GM18951 (cell line): Measurements from ENCODE around the gene CFAP100.

Experiments used
- POLR2A ChIP-seq: IDR thresholded peaks from 4 replicates; pipeline ENCODE4 v1.6.1; 2011; ENCODE audit warnings: mild to moderate bottlenecking; ENCODE audit not compliant: insufficient read length, insufficient read depth; ENCODE audit errors: extremely low read depth
- in situ Hi-C: fragments of 300-500 bp; cut with MboI; formaldehyde crosslinking; loops from one replicate; pipeline ENCODE4 v1.12.0; 2022; ENCODE audit warnings: low sequenced_read_pairs, mixed read lengths, inconsistent platforms; ENCODE audit not compliant: unreplicated experiment

Gene CFAP100

DNA sequence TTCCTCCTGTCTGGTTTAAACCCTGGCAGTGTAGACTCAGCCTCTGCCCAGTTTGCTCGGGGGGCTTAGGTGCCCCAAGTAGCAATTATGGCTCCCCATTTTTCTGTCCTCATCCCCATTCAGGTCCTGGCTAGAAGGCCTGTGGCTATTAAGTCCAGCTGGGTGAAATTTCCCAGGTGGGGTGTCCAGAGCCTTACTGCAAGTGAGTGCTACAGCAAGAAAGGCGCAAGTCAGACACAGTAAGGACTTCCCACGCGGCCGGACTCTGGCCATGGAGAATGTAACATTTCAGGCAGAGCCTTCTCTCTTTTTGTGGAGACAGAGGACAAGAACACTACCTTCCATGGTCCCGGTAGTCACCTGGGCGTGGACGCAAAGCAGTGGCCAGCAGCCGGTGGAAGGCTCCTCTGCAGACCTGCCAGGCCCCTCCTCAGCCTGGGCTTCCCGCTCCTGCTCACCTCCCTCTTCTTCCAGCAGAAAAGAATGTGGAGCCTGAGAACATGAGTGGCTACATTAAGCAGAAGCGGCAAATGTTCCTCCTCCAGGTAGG, 23.3 kb downstream of the CFAP100 start:
- TF ChIP-seq POLR2A = no peak
- in situ Hi-C loops = no loop called here

DNA sequence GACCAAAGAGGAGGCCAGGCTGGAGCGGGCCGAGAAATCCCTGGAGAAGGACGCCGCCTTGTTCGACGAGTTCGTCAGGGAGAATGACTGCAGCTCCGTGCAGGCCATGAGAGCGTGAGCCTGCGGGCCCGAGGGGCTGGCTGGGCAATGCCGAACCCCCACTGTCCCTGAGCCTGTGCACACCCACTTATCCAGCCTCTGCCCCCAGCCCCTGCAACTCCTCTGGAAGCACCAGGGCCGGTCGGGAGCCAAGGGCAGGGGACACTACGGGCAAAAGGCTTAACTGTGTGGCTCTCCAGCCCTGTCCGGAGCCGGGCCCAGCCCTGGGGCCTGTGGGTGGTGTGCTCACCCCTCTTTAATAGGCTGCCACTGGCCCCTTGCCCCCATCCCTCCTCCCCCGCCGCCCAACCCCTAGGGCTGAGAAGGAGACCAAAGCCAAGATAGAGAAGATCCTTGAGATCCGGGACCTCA, 24.0 kb downstream of the CFAP100 start:
- in situ Hi-C loops = no loop called here
- TF ChIP-seq POLR2A = no peak

DNA sequence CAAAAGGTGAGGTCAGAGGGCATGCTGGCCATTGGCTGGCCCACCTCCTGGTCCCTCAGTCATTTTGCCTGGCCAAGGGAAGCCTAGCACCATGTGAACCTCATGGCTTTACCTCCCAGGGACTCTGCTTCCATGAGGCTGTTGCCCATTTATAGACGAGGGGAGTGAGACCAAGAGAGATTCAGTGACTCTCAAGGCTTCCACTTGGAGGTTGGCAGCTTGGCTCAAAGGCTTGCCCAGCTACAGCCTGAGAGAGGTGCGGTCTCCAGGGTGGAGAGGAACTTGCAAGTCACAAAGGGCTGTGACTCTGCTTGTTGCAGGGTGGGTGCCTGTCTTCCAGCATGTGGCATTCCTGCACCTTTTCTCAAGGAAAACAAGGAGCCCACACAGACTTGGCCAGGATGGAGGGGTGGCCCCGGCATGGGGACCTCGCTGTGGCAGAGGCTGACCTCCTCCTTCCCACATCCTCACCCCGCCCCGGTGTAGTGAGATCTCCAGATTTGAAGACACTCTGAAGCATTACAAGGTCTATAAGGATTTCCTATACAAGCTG, 24.5 kb downstream of the CFAP100 start:
- no peak for TF ChIP-seq POLR2A

DNA sequence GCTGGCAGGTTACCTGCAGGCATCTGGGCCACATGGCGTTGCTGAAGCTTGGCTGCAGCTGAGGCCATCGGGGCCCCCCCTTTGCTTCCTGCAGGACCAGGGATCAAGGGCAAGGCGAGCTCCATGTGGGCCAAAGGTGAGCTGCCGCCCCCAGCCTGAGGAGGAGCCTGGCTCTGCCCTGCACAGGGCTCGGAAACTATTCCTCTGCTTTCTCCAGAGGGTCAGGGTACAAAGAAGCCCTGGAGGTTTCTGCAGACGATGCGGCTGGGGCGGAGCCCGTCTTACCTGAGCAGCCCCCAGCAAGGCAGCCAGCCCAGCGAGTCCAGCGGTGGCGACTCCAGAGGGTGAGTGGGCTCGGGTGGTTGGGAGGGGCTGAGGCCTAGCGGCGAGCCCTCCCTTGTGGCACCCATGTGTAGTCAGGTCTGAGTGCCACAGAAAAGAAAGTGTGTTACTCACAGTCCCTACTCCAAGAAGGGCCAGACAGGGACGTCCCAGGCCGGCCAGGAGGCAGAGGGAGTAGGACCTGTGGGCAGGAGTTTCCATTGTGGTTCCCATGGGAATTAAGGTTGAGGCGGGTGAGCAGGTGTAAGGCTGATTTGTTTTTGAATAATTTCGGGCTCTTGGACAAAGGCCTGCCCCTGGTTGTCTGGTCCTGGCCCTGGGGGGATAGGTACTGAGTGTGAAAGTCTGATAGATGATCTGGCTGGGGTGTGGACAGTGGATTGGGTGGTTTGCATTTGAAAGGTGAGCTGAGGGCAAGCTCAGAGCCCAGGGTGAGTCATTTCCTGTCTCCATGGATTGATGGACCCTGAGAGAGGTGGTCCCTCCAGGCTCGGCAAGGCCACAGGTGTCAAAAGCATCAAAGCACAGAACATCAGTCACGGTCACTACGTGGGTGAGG, 25.4 kb downstream of the CFAP100 start:
- in situ Hi-C loops = no loop called here

More for the DNA sequence above, 24.5 kb downstream of the CFAP100 start:
- in situ Hi-C loops = no loop called here

DNA sequence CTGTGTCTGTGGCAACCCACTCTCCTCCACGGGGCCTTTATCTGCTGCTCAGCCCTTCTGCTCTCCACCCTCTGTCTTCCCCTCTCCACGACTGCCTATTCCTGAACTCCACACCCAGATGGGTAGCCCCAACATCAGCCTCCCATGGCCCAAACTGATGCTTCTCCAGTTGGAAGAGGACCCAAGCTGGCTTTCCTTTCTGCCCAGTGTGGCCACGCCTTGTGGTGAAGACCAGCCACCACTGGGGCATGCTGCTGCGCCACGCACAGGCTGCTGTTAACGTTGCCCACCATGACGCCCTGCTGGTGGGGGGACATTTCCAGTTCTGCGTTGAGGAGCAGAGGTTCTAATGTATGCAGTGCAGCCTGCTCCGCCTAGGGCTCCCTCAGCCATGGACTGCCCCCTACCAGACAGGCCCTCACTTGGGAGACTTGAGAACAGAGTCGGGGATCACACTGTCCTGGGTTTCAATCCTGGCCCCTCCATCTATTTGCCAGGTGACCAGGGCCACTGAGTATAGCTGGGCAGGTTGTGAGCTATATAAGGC, 26.9 kb downstream of the CFAP100 start:
- TF ChIP-seq POLR2A = no peak
- in situ Hi-C loops = no loop called here

More for the DNA sequence above, 25.4 kb downstream of the CFAP100 start:
- TF ChIP-seq POLR2A = no peak

DNA sequence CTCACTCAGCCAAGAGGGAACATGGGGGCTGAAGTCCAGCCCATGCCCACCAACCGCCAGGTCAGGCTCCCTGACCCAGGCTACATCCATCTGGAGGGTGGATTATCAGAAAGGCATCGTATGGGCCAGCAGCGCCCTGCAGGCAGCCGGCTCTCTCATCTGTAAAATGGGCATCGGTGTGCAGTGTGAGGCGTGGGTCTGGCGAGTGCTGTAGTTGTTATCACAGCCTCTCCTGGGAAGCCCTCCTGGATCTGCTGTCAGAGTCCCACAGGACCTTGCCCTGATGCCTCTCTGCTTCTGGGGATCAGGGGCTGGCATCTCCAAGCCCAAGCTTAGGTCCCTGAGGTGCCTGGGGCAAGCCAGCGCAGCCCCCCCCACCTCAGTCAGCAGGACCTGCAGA, 27.4 kb downstream of the CFAP100 start:
- in situ Hi-C loops = no loop called here
- no peak for TF ChIP-seq POLR2A

DNA sequence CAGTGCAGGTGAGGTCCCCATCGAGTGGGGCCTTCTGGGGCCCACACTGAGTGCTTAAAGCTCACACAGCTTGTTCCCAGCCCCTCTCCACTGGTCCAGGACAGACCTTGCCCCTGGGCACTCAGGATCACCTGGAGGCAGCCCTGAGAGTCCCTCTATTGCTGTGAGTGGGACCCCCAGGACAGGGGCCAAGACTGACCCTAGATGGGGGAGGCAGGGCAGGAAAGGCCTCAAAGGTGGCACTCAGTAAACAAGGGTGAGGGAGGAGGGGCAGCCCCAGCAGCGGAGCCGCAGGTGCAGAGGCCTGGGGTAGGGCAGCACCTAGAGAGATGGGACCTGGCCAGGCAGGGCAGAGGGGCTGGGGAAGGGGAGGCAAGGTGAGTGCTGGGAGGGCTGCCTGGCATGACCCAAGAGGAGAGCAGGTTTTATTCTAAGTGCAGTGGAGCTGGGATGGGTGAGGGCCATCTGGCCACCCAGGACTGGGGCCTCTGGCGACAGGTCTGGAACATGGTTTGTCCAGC, 27.9 kb downstream of the CFAP100 start:
- no peak for TF ChIP-seq POLR2A
- in situ Hi-C loops = no loop called here

DNA sequence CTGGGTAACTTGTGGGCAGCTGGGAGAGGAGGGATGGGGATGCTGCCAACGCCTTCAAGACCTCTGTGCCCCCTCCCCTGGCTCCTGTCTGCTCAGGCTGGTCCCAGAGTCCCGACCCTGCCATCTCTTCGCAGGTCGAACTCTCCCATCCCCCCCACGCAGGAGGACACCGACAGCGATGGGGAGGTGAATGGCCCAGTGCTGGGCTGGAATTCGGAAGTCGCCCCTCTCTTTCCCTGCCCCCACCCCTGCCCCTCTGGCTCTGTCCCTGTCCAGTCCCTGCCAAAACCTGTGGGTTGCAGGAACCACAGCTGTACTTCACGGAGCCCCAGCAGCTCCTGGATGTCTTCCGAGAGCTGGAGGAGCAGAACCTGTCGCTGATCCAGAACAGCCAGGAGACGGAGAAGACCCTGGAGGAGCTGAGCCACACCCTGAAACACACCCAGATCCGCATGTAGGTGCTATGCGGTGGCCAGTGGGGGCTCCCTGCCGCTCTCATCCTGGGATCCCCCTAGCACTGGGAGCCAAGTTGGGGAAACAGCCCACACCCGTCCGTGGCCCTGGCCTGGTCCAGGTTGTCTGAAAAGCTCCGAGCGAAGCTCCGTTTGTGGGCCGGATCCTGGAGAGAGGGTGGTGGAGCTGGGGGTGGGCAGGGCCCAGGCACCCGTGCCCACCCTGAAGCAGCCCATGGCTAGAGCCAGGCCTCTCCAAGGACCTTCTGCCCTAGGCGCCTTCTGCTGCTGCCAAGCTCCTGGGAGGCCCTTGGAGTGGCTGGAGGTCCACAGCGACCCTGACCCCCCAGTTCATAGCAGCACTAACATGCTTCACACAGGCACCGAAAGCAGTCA, 28.7 kb downstream of the CFAP100 start:
- in situ Hi-C loops = no loop called here
- no peak for TF ChIP-seq POLR2A

DNA sequence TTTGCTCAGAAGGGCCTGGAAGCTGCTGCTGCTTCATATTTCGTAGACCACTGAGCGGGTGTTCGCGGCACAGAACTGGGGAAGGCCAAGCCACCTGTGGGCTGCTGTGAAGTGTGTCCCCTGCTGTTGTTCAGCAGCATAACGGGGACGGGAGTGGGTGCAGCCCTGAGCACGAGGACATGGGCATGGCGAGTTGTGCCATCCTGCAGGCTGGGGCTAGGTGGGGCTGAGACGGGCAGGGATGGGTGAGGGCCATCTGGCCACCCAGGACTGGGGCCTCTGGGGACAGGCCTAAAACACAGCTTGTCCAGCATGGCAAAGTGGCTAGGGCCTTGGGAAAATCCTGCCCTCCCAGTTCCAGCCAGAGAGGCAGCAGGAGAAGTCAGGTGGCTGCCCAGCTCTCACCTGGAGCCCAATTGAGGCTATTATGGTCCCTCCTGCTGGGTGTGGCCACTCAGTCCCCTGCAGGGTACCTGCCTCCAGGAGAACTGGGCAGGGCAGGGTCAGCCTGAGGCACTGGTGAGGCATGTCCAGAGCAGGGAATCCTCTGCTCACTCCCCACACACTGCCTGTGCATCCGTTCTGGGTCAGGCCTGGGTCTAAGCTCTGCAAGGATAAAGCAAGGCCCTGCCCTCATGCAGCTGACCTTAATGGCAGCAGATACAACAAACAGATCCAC, 29.5 kb downstream of the CFAP100 start:
- in situ Hi-C loops = no loop called here
- no peak for TF ChIP-seq POLR2A

DNA sequence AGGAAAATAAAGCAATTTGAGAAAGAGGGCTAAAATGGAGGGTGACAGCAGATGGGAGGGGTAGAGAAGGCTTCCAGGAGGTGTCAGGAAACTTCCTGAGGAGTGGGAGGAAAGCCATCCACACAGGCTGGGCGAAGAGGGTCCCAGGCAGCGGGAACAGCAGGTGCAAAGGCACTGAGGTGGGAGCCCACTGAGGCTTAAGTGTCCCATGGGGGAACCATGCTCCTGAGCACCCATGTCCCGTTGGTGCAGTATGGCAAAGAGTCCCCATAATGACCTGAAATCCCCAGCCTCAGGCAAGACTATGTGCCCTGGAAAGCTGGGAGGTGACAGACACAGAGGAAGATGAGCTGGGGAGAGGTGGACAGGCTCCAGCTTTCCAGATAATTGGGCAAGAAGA, 30.0 kb downstream of the CFAP100 start:
- in situ Hi-C loops = no loop called here
- no peak for TF ChIP-seq POLR2A

DNA sequence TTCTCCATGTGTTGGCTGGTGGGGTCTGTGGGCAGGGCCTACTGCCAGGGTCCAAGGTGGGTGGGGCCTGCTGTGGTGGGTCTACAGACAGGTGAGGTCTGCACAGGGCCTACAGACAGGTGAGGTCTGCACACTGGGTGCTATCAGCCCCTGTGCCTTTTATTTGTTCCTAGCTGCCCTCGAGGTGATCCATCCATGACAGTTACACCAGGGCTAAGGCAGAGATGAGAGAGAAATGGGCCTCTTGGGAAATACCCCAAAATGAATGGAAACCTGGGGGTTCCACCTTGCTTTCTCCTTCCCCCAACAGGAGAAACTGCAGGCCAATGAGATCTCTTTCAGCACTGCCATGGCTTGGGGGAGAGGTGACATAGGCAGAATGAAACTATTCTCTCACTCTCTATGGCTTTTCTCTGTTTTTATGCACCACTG, 36.4 kb downstream of the CFAP100 start:
- no peak for TF ChIP-seq POLR2A
- in situ Hi-C loops = no loop called here

DNA sequence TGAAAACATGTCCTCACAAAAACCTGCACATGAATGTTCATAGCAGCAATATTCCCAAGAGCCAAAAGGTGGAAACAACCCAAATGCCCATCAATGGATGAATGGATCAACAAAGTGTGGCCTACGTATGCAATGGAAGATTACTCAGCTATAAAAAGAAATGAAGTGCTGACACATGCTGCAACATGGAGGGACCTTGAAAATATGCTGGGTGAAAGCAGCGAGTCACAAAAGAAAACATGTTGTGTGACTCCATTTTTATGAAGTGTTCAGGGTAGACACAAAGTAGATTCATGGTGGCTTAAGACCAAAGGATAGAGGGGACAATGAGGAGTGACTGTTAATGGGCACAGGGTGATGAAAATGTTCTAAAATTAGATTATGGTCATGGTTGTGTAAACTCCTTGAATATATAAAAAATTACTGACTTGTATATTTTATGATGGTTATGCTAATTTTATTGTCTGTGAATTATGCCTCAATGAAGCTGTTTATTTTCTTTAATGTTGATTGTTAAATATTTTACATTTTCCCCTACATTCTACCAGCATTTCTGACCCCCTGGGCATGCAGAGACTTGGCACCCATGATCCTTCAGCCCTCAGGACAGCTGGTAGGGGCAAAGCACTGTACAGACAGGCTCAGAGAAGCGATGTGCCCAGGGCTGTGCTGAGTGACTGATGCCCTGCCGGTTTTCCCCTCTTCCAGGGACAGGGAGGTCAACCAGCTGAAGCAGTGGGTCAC, 37.8 kb downstream of the CFAP100 start:
- in situ Hi-C loops = no loop called here
- no peak for TF ChIP-seq POLR2A

DNA sequence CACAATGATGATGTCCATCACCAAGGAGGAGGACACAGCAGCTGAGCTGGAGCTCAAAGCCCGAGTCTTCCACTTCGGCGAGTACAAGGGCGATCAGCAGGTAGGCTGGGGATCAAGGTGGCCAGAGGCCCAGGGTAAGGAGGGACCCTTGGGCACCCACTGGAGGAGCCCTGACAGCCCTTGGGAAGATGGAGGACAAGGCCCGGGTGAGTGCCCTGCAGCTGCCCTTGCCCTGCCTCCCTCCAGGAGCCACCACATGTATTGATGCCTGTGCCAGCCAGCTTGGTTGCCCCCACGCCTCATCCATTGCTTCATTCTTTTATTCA, 38.4 kb downstream of the CFAP100 start:
- in situ Hi-C loops = no loop called here
- TF ChIP-seq POLR2A = no peak
